IMR-90 (cell line): ENCODE data around the gene RANBP10.

Experiments
- MAZ ChIP-seq: IDR thresholded peaks from 2 replicates; pipeline ENCODE4 v1.6.1; 2012; ENCODE audit warnings: low read depth, mild to moderate bottlenecking, low read length, improper control_type of control experiment, moderate library complexity, borderline replicate concordance
- MXI1 ChIP-seq: IDR thresholded peaks from 2 replicates; pipeline ENCODE4 v1.6.1; 2012; ENCODE audit warnings: low read depth, mild to moderate bottlenecking, low read length, moderate library complexity, borderline replicate concordance
- NFE2L2 ChIP-seq: fragments of 150-350 bp; IDR thresholded peaks from 2 replicates; pipeline ENCODE4 v1.6.1; 2016; ENCODE audit warnings: low read depth, mild to moderate bottlenecking, low read length
- POLR2A ChIP-seq: IDR thresholded peaks from 2 replicates; pipeline ENCODE4 v1.6.1; 2012; ENCODE audit warnings: mild to moderate bottlenecking, low read depth, low read length
- RAD21 ChIP-seq: IDR thresholded peaks from 2 replicates; pipeline ENCODE4 v1.6.1; 2012; ENCODE audit warnings: low read length, improper control_type of control experiment
- RCOR1 ChIP-seq: IDR thresholded peaks from 2 replicates; pipeline ENCODE4 v1.6.1; 2012; ENCODE audit warnings: mild to moderate bottlenecking, low read length, improper control_type of control experiment; ENCODE audit not compliant: insufficient replicate concordance
- RFX5 ChIP-seq: IDR thresholded peaks from 2 replicates; pipeline ENCODE4 v1.8.0; 2012; ENCODE audit warnings: low read depth, mild to moderate bottlenecking, low read length, moderate library complexity
- SMC3 ChIP-seq: fragments of 150-350 bp; IDR thresholded peaks from 2 replicates; pipeline ENCODE4 v1.6.1; 2016; ENCODE audit warnings: low read depth, mild to moderate bottlenecking, antibody characterized with exemption, low read length, moderate library complexity
- TF ChIP-seq, protein P1 (sequence below): conservative IDR thresholded peaks from 2 replicates; pipeline ENCODE4 v1.5.1; 2012; ENCODE audit warnings: mild to moderate bottlenecking, low read depth, low read length, improper control_type of control experiment
- TF ChIP-seq, protein P2 (sequence below): fragments of 150-350 bp; IDR thresholded peaks from 2 replicates; pipeline ENCODE4 v1.6.1; 2017; ENCODE audit warnings: mild to moderate bottlenecking, antibody characterized with exemption, low read length, low read depth

DNA sequence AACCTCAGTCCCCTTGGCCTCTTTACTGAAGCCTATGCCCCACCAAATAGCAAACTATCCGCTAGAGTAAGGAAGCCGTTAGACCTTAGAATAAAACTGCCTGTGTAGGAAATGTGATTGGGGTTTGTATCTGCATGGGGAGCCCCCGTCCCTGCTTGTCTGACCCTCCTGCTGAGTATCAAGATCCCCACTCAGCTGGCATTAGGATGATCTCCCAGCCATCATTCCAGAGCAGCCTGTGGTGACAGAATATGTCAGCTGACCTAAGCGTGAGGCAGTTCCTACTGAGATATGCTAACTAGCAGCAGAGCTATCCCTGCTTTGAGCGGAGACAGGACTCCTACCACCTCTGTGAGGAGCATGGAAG, 86.6 kb downstream of the RANBP10 start:
- TF ChIP-seq, protein P1, sequence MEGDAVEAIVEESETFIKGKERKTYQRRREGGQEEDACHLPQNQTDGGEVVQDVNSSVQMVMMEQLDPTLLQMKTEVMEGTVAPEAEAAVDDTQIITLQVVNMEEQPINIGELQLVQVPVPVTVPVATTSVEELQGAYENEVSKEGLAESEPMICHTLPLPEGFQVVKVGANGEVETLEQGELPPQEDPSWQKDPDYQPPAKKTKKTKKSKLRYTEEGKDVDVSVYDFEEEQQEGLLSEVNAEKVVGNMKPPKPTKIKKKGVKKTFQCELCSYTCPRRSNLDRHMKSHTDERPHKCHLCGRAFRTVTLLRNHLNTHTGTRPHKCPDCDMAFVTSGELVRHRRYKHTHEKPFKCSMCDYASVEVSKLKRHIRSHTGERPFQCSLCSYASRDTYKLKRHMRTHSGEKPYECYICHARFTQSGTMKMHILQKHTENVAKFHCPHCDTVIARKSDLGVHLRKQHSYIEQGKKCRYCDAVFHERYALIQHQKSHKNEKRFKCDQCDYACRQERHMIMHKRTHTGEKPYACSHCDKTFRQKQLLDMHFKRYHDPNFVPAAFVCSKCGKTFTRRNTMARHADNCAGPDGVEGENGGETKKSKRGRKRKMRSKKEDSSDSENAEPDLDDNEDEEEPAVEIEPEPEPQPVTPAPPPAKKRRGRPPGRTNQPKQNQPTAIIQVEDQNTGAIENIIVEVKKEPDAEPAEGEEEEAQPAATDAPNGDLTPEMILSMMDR = no peak
- no peak for TF ChIP-seq MAZ
- no peak for TF ChIP-seq POLR2A
- no peak for TF ChIP-seq RAD21
- no peak for TF ChIP-seq RFX5
- no peak; the same call in 1 of the 2 replicates for TF ChIP-seq MXI1
- TF ChIP-seq, protein P2, sequence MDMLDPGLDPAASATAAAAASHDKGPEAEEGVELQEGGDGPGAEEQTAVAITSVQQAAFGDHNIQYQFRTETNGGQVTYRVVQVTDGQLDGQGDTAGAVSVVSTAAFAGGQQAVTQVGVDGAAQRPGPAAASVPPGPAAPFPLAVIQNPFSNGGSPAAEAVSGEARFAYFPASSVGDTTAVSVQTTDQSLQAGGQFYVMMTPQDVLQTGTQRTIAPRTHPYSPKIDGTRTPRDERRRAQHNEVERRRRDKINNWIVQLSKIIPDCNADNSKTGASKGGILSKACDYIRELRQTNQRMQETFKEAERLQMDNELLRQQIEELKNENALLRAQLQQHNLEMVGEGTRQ = peak; percentile 80; the same call in 1 of the 2 replicates
- TF ChIP-seq NFE2L2 = no peak
- no peak for TF ChIP-seq SMC3
- TF ChIP-seq RCOR1 = no peak
